SK-N-SH treated with all-trans-retinoic acid at 6 μM for 48 hours (cell line): ENCODE data around the gene LRPPRC.

Experiments used
- ATAC-seq: fragments of 200-7000 bp; cut with Tn5 transposase; 3 replicates; pipeline ENCODE4 v1.9.1; 2020; ENCODE audit warnings: mild to moderate bottlenecking, moderate library complexity
- ARNTL ChIP-seq: fragments of 450-650 bp; formaldehyde crosslinking; IDR thresholded peaks from 2 replicates; pipeline ENCODE4 v1.5.0; 2020; ENCODE audit warnings: low read depth, mild to moderate bottlenecking, moderate library complexity, borderline replicate concordance
- CREB5 ChIP-seq: fragments of 250-450 bp; sonication (Bioruptor Pico); IDR thresholded peaks from 2 replicates; pipeline ENCODE4 v1.5.1; 2020; ENCODE audit warnings: low read depth, mild to moderate bottlenecking, moderate library complexity
- CSRNP3 ChIP-seq: fragments of 250-450 bp; sonication (Bioruptor Pico); IDR thresholded peaks from 2 replicates; pipeline ENCODE4 v1.5.1; 2021; ENCODE audit warnings: mild to moderate bottlenecking, moderate library complexity
- ESRRG ChIP-seq: fragments of 250-450 bp; sonication (Bioruptor Pico); IDR thresholded peaks from 2 replicates; pipeline ENCODE4 v1.6.1; 2021; ENCODE audit warnings: mild to moderate bottlenecking
- GLIS3 ChIP-seq: fragments of 250-450 bp; sonication (Bioruptor Pico); IDR thresholded peaks from 2 replicates; pipeline ENCODE4 v1.5.0; 2020; ENCODE audit warnings: mild to moderate bottlenecking, moderate library complexity
- ISL1 ChIP-seq: fragments of 250-450 bp; sonication (Bioruptor Pico); IDR thresholded peaks from 2 replicates; pipeline ENCODE4 v2.1.2; 2022; ENCODE audit warnings: mild to moderate bottlenecking, moderate library complexity
- OSR1 ChIP-seq: fragments of 250-450 bp; sonication (Bioruptor Pico); IDR thresholded peaks from 2 replicates; pipeline ENCODE4 v1.8.0; 2022; ENCODE audit warnings: moderate library complexity, mild to moderate bottlenecking, inconsistent platforms
- PATZ1 ChIP-seq: fragments of 250-450 bp; sonication (Bioruptor Pico); IDR thresholded peaks from 2 replicates; pipeline ENCODE4 v1.8.0; 2020; ENCODE audit warnings: mild to moderate bottlenecking, moderate library complexity, borderline replicate concordance
- PPARA ChIP-seq: fragments of 250-450 bp; sonication (Bioruptor Pico); IDR thresholded peaks from 2 replicates; pipeline ENCODE4 v1.5.0; 2020; ENCODE audit warnings: mild to moderate bottlenecking, borderline replicate concordance
- RARB ChIP-seq: fragments of 250-450 bp; sonication (Bioruptor Pico); IDR thresholded peaks from 2 replicates; pipeline ENCODE4 v1.8.0; 2021; ENCODE audit warnings: mild to moderate bottlenecking, moderate library complexity
- SNAI2 ChIP-seq: fragments of 250-450 bp; sonication (Bioruptor Pico); IDR thresholded peaks from 2 replicates; pipeline ENCODE4 v1.5.0; 2020; ENCODE audit warnings: mild to moderate bottlenecking, moderate library complexity
- TCF4 ChIP-seq: fragments of 250-450 bp; sonication (Bioruptor Pico); IDR thresholded peaks from 2 replicates; pipeline ENCODE4 v1.8.0; 2021; ENCODE audit warnings: mild to moderate bottlenecking, moderate library complexity, borderline replicate concordance
- TOX ChIP-seq: fragments of 250-450 bp; sonication (Bioruptor Pico); IDR thresholded peaks from 2 replicates; pipeline ENCODE4 v1.8.0; 2021; ENCODE audit warnings: mild to moderate bottlenecking, moderate library complexity, borderline replicate concordance
- ZC3H10 ChIP-seq: fragments of 250-450 bp; sonication (Bioruptor Pico); IDR thresholded peaks from 2 replicates; pipeline ENCODE4 v1.5.1; 2021; ENCODE audit warnings: mild to moderate bottlenecking, moderate library complexity
- ZFP3 ChIP-seq: fragments of 250-450 bp; sonication (Bioruptor Pico); IDR thresholded peaks from 2 replicates; pipeline ENCODE4 v1.5.0; 2020; ENCODE audit warnings: mild to moderate bottlenecking, moderate library complexity
- ZFP30 ChIP-seq: fragments of 450-650 bp; formaldehyde crosslinking; IDR thresholded peaks from 2 replicates; pipeline ENCODE4 v1.5.0; 2022; ENCODE audit warnings: mild to moderate bottlenecking, moderate library complexity
- ZNF565 ChIP-seq: fragments of 450-650 bp; formaldehyde crosslinking; conservative IDR thresholded peaks from 2 replicates; pipeline ENCODE4 v1.5.0; 2020; ENCODE audit warnings: low read depth, mild to moderate bottlenecking, moderate library complexity
- ZNF70 ChIP-seq: fragments of 450-650 bp; formaldehyde crosslinking; IDR thresholded peaks from 2 replicates; pipeline ENCODE4 v1.5.0; 2020; ENCODE audit warnings: mild to moderate bottlenecking, moderate library complexity
- ZNF8 ChIP-seq: fragments of 450-650 bp; formaldehyde crosslinking; IDR thresholded peaks from 2 replicates; pipeline ENCODE4 v1.5.0; 2020; ENCODE audit warnings: mild to moderate bottlenecking, moderate library complexity
- TF ChIP-seq, protein P1 (sequence below): fragments of 250-450 bp; sonication (Bioruptor Pico); IDR thresholded peaks from 2 replicates; pipeline ENCODE4 v1.5.0; 2020; ENCODE audit warnings: mild to moderate bottlenecking, moderate library complexity
- TF ChIP-seq, protein P2 (sequence below): fragments of 250-450 bp; sonication (Bioruptor Pico); IDR thresholded peaks from 2 replicates; pipeline ENCODE4 v1.8.0; 2021; ENCODE audit warnings: low read depth, mild to moderate bottlenecking, moderate library complexity, borderline replicate concordance

LRPPRC gene

DNA sequence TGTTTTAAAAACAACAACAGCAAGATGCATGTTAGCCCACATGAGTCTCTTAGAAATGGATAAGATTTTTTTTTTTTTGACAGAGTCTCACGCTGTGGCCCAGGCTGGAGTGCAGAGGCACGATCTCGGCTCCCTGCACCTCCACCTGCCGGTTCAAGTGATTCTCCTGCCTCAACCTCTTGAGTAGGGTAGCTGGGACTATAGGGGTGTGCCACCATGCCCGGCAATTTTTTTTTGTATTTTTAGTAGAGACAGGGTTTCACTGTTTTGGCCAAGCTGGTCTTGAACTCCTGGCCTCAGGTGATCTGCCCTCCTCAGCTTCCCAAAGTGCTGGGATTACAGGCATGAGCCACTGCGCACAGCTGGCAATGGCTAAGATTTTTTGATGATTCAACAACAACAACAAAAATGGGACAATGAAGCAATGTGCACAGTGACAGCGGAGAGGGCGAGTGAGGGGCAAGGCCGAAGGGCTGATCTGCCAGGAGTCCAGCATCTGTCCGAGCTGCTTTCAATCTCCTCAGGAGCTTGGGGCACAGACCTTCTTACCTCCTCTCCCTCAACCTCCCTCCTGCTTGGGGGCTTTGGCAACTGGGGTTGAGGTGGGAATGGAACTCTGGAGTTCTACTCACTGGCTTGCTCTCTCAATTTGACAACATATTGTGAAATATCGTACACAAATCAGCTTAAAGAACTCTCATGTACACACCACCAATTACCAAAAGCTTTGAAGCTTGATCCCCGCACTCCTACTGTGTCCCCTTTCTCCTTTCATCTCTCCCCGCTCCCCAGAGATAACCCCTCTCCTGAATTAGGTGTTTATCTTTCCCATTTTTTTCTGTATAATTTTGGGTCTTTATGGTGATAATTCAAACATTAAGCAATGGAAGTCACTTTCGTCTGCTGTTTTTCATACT is 153.6 kb downstream of the LRPPRC start (continued):
- TF ChIP-seq ARNTL (no peak), RARB (no peak), GLIS3 (no peak), CREB5 (CRISPR knock-in tag) (no peak)

DNA sequence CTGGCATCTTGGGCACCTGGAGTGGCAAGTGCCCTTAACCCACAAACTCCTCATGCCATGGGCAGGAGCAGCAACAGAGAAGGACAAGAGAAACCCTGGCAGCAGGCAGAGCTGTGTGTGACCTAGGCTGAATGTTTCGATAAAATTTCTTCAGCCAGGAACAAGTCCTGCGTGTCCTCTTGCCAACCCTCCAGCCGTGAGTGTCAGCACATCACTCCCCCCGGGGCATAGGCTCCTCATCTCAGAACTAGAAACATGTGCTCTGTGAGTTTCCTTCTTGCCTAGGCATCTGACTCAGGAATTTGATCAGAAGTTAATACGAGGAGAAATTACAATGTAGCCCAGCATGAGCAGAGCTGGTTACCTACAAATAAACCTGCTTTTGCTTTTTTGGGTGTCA is 154.8 kb downstream of the LRPPRC start:
- no peak; the same call in 2 of the 3 replicates for ATAC-seq
- TF ChIP-seq TCF4 (CRISPR knock-in tag): no peak
- no peak for TF ChIP-seq ISL1
- TF ChIP-seq OSR1 (CRISPR knock-in tag): no peak
- TF ChIP-seq, protein P1, sequence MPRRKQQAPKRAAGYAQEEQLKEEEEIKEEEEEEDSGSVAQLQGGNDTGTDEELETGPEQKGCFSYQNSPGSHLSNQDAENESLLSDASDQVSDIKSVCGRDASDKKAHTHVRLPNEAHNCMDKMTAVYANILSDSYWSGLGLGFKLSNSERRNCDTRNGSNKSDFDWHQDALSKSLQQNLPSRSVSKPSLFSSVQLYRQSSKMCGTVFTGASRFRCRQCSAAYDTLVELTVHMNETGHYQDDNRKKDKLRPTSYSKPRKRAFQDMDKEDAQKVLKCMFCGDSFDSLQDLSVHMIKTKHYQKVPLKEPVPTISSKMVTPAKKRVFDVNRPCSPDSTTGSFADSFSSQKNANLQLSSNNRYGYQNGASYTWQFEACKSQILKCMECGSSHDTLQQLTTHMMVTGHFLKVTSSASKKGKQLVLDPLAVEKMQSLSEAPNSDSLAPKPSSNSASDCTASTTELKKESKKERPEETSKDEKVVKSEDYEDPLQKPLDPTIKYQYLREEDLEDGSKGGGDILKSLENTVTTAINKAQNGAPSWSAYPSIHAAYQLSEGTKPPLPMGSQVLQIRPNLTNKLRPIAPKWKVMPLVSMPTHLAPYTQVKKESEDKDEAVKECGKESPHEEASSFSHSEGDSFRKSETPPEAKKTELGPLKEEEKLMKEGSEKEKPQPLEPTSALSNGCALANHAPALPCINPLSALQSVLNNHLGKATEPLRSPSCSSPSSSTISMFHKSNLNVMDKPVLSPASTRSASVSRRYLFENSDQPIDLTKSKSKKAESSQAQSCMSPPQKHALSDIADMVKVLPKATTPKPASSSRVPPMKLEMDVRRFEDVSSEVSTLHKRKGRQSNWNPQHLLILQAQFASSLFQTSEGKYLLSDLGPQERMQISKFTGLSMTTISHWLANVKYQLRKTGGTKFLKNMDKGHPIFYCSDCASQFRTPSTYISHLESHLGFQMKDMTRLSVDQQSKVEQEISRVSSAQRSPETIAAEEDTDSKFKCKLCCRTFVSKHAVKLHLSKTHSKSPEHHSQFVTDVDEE (CRISPR knock-in tag): no peak
- no peak for TF ChIP-seq ZNF70 (CRISPR knock-in tag)

DNA sequence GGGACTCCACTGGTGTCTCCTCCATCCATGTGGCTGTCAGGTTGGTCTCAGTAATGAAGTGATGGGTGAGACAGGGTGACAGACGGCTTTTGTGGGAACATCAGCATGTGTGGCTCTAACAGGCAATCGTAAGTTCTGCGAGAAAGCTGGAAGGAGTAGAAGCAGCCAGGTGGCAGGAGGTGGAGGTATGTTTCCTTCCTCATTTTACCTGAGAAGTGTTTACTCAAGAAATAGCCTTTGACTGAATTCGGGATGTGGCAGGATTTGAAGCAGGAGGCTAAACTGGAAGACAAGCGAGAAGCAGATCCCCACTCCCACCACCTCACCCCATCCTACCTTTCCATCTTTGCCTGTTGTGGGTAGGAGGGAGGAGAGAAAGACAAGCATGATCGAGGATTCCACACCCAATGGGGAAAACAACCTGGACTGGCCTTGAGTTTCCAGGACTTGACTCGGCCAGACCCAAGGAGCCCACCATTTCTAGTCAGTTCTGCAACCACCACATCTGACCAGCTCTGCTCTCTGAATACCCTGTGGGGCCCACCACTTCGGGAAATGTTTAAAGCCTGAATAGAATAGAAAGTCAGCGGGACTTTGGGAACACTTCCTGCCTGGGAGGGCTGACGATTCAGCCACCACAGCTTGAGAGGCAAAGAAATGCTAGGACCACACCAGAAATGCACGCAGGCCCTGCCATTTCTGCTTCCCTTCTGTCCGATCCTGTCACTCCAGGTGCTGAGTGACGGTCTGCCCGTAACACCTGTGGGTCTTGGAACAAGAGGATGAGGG is 155.8 kb downstream of the LRPPRC start:
- no peak for TF ChIP-seq ZFP3
- TF ChIP-seq TOX: no peak
- no peak for TF ChIP-seq ZNF8 (CRISPR knock-in tag)
- TF ChIP-seq OSR1 (CRISPR knock-in tag): no peak
- no peak for TF ChIP-seq SNAI2 (CRISPR knock-in tag)
- TF ChIP-seq ZNF565 (CRISPR knock-in tag): no peak
- no peak for TF ChIP-seq CREB5 (CRISPR knock-in tag)
- TF ChIP-seq TCF4 (CRISPR knock-in tag): no peak
- no peak for TF ChIP-seq PATZ1 (CRISPR knock-in tag)
- no peak for TF ChIP-seq ZNF70 (CRISPR knock-in tag)
- no peak for TF ChIP-seq CSRNP3 (CRISPR knock-in tag)
- TF ChIP-seq ESRRG (CRISPR knock-in tag): no peak
- no peak for TF ChIP-seq ARNTL
- TF ChIP-seq, protein P1 (CRISPR knock-in tag): no peak
- TF ChIP-seq ZFP30 (CRISPR knock-in tag): no peak
- TF ChIP-seq GLIS3: no peak
- TF ChIP-seq, protein P2, sequence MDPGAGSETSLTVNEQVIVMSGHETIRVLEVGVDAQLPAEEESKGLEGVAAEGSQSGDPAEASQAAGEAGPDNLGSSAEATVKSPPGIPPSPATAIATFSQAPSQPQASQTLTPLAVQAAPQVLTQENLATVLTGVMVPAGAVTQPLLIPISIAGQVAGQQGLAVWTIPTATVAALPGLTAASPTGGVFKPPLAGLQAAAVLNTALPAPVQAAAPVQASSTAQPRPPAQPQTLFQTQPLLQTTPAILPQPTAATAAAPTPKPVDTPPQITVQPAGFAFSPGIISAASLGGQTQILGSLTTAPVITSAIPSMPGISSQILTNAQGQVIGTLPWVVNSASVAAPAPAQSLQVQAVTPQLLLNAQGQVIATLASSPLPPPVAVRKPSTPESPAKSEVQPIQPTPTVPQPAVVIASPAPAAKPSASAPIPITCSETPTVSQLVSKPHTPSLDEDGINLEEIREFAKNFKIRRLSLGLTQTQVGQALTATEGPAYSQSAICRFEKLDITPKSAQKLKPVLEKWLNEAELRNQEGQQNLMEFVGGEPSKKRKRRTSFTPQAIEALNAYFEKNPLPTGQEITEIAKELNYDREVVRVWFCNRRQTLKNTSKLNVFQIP (CRISPR knock-in tag): no peak
- no peak for TF ChIP-seq PPARA
- TF ChIP-seq ZC3H10 (CRISPR knock-in tag): no peak

More for the DNA sequence above, 155.8 kb downstream of the LRPPRC start:
- ATAC-seq: no peak
